Smooth muscle cell (in vitro differentiated cells): ENCODE data around the gene TRIM29. TPM values are rescaled to one million over a fixed set of nuclear protein-coding genes. Genes with fewer than 3 reads are reported as not detected.

ENCODE experiments used
- DNase-seq: peaks from one replicate; lab custom pipeline; 2025; ENCODE audit not compliant: unreplicated experiment; lab: John Stamatoyannopoulos, UW
- H2AFZ ChIP-seq: fragments of 200-600 bp; sonication (generic); 2 replicates; pipeline ENCODE4 v1.6.0; 2016; ENCODE audit warnings: antibody characterized with exemption, low read depth, mild to moderate bottlenecking
- H3F3A ChIP-seq: fragments of 200-600 bp; sonication (generic); 2 replicates; pipeline ENCODE4 v1.6.0; 2017; ENCODE audit warnings: antibody characterized with exemption, low read depth
- H3K27ac ChIP-seq: fragments of 200-600 bp; sonication (generic); 2 replicates; pipeline ENCODE4 v1.5.1; 2016; ENCODE audit warnings: low read depth, mild to moderate bottlenecking
- H3K27me3 ChIP-seq: fragments of 200-600 bp; sonication (generic); 2 replicates; pipeline ENCODE4 v1.6.1; 2016; ENCODE audit warnings: low read depth, mild to moderate bottlenecking
- H3K36me3 ChIP-seq: fragments of 200-600 bp; sonication (generic); 2 replicates; pipeline ENCODE4 v1.5.1; 2016; ENCODE audit warnings: low read depth
- H3K4me1 ChIP-seq: fragments of 200-600 bp; sonication (generic); 2 replicates; pipeline ENCODE4 v1.5.1; 2016; ENCODE audit warnings: low read depth
- H3K4me2 ChIP-seq: fragments of 200-600 bp; sonication (generic); 2 replicates; pipeline ENCODE4 v1.6.0; 2016; ENCODE audit warnings: mild to moderate bottlenecking
- H3K4me3 ChIP-seq: fragments of 200-600 bp; sonication (generic); 2 replicates; pipeline ENCODE4 v1.5.1; 2016; ENCODE audit warnings: mild to moderate bottlenecking
- H3K79me2 ChIP-seq: fragments of 200-600 bp; sonication (generic); 2 replicates; pipeline ENCODE4 v1.6.0; 2016; ENCODE audit warnings: low read depth, mild to moderate bottlenecking
- H3K9ac ChIP-seq: fragments of 200-600 bp; sonication (generic); 2 replicates; pipeline ENCODE4 v1.6.0; 2016; ENCODE audit warnings: low read depth
- H3K9me3 ChIP-seq: fragments of 200-600 bp; sonication (generic); replicated peaks from 2 replicates; pipeline ENCODE4 v1.5.1; 2016; ENCODE audit warnings: low read depth
- H4K20me1 ChIP-seq: fragments of 200-600 bp; sonication (generic); 2 replicates; pipeline ENCODE4 v1.6.0; 2016; ENCODE audit warnings: low read depth
- WGBS: methylation state at CpG from one replicate; pipeline ENCODE4 v1.1.7; 2016; ENCODE audit warnings: low lambda C conversion rate; 5-methylcytosine and 5-hydroxymethylcytosine counted together
- polyA plus RNA-seq: library from polyadenylated mRNA; unstranded; fragments of >200 nt; fragmentation: Nextera tagmentation; extraction: Ambion mirVana; gene quantifications from 2 replicates; pipeline ENCODE4 v1.2.1, GENCODE V29; 2016
- total RNA-seq: library from RNA; depleted of rRNA; stranded (reverse); fragments of >200 nt; gene quantifications from 2 replicates; pipeline ENCODE4 v1.2.3, GENCODE V29; 2014
- TF ChIP-seq, protein P1 (sequence below): fragments of 200-600 bp; sonication (generic); IDR thresholded peaks from 2 replicates; pipeline ENCODE4 v1.5.1; 2017; ENCODE audit warnings: borderline replicate concordance, mild to moderate bottlenecking, antibody characterized with exemption; ENCODE audit not compliant: insufficient read depth, poor library complexity, severe bottlenecking

The TRIM29 gene
- total and polyA plus RNA-seq, 2 experiments from 2014 or later, result 20.6 to 37.1 TPM

- Histone ChIP-seq H3K4me2 (no peak overlapping the region), H3K36me3 (no peaks in the 10 kb centered on the region), H3K27ac (no peak overlapping the region), H3K79me2 (no peaks in the 10 kb centered on the region), H3K27me3 (peaks cover 8% of the 10 kb centered on the region), H3K4me3 (no peak overlapping the region), H3K9me3 (no peaks in the 10 kb centered on the region), H3F3A (no peaks in the 10 kb centered on the region), H3K9ac (no peak overlapping the region), H3K4me1 (no peaks in the 10 kb centered on the region), H2AFZ (no peak overlapping the region), H4K20me1 (no peaks in the 10 kb centered on the region)
- no peak for DNase-seq
- WGBS, result 58% methylated on average over 9 of the region's 9 CpGs
- TF ChIP-seq, protein P1, sequence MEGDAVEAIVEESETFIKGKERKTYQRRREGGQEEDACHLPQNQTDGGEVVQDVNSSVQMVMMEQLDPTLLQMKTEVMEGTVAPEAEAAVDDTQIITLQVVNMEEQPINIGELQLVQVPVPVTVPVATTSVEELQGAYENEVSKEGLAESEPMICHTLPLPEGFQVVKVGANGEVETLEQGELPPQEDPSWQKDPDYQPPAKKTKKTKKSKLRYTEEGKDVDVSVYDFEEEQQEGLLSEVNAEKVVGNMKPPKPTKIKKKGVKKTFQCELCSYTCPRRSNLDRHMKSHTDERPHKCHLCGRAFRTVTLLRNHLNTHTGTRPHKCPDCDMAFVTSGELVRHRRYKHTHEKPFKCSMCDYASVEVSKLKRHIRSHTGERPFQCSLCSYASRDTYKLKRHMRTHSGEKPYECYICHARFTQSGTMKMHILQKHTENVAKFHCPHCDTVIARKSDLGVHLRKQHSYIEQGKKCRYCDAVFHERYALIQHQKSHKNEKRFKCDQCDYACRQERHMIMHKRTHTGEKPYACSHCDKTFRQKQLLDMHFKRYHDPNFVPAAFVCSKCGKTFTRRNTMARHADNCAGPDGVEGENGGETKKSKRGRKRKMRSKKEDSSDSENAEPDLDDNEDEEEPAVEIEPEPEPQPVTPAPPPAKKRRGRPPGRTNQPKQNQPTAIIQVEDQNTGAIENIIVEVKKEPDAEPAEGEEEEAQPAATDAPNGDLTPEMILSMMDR, result no peak
Measured at GRCh38 chr11:120117991-120118390, 19.9 kb downstream of the TRIM29 start.

DNA sequence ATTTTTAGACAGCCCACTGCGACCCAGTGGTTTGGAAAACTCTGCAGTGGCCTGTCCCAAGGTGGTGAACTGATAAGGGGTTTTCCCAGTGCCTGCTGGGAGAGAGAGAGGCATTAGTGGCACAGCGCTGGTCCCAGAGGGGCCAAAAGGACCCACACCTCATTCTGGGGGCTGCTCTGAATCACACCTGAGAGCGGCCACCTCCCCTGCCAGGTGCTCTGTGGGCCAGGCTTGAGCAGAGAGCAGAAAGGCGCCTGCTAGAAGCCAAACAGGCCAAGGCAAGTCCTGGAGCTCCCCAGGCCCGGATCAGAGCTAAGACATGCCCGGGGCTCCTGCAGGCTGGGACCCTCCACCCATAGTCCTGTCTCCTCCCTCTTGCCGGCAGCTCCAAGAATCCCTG is 20.9 kb downstream of the TRIM29 start:
- Histone ChIP-seq H3K79me2 (no peaks in the 10 kb centered on the region), H4K20me1 (no peaks in the 10 kb centered on the region), H3K9me3 (no peaks in the 10 kb centered on the region), H2AFZ (no peak overlapping the region), H3F3A (no peaks in the 10 kb centered on the region), H3K4me2 (no peak overlapping the region), H3K4me1 (no peaks in the 10 kb centered on the region), H3K4me3 (no peak overlapping the region), H3K36me3 (no peaks in the 10 kb centered on the region), H3K27ac (no peak overlapping the region), H3K27me3 (peaks cover 16% of the 10 kb centered on the region), H3K9ac (no peak overlapping the region)
- no peak for DNase-seq
- TF ChIP-seq, protein P1, result no peak
- 85% methylated on average over 7 of the region's 7 CpGs for WGBS

- TF ChIP-seq, protein P1, result no peak
- 80% methylated on average over 20 of the region's 20 CpGs for WGBS
- no peak overlapping the region for H3K9ac ChIP-seq
Measured at GRCh38 chr11:120115272-120116000, 22.5 kb downstream of the TRIM29 start.

DNA sequence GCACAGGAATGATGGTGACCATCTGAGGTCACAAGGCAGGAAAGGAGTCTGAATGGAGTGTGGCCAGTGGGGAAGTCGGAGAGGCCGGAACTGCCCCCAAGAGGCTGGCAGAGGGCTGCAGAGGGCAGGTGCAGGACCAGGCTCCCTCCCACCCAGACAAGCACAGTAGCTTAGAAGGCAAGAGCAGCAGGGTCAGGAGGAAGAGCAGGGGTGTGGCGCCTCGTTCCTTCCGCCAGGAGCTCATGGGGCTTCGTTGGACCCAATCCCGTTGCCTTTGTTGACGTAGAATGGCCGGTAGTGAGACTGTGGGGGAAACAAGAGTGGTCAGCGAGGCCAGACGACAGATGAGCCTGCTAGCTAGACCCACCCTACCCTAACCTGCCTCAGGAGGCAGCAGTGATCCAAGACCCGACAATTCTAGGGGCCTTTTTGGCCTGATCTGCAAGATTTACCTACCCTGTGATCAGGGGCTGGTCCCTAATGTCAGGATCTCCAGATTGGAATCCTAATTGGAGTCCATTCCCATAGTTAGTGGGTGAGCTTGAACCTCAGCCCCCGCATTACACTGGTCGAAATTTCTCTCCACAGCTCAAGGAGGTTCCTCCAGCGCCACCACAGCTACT is 25.6 kb downstream of the TRIM29 start:
- TF ChIP-seq, protein P1, result no peak
- no peak for DNase-seq
- WGBS, result 74% methylated on average over 15 of the region's 15 CpGs

More at GRCh38 chr11:120115272-120116000, 22.5 kb downstream of the TRIM29 start:
- Histone ChIP-seq H3F3A (no peaks in the 10 kb centered on the region), H2AFZ (no peak overlapping the region), H3K27ac (no peak overlapping the region), H3K9me3 (no peaks in the 10 kb centered on the region), H3K79me2 (no peaks in the 10 kb centered on the region), H3K4me1 (no peaks in the 10 kb centered on the region), H3K4me2 (no peak overlapping the region), H3K4me3 (no peak overlapping the region), H3K36me3 (no peaks in the 10 kb centered on the region), H3K27me3 (peaks cover 16% of the 10 kb centered on the region), H4K20me1 (no peaks in the 10 kb centered on the region)
- DNase-seq, result no peak

More for the DNA sequence above, 25.6 kb downstream of the TRIM29 start:
- no peaks in the 10 kb centered on the region for H3K79me2 ChIP-seq
- no peak overlapping the region for H3K4me3 ChIP-seq
- no peaks in the 10 kb centered on the region for H3F3A ChIP-seq
- H3K9me3 ChIP-seq, result no peaks in the 10 kb centered on the region
- H3K4me1 ChIP-seq, result peaks cover 4% of the 10 kb centered on the region
- no peak overlapping the region for H3K27ac ChIP-seq
- H3K9ac ChIP-seq, result no peak overlapping the region
- H3K27me3 ChIP-seq, result peaks cover 16% of the 10 kb centered on the region
- H3K4me2 ChIP-seq, result no peak overlapping the region
- H2AFZ ChIP-seq, result no peak overlapping the region
- no peaks in the 10 kb centered on the region for H3K36me3 ChIP-seq
- H4K20me1 ChIP-seq, result no peaks in the 10 kb centered on the region
